Adipocyte (in vitro differentiated cells): ENCODE measurements around the gene OMP.

Experiments used
- DNase-seq: peaks from one replicate; pipeline ENCODE4 v3.0.0-alpha.2; 2015; ENCODE audit warnings: low read depth
- H3K27me3 ChIP-seq: replicated peaks from 2 replicates; pipeline ENCODE4 v1.7.0; 2013; ENCODE audit warnings: mild to moderate bottlenecking, low read length, moderate library complexity; ENCODE audit not compliant: control insufficient read depth, insufficient read depth
- H3K36me3 ChIP-seq: 2 replicates; pipeline ENCODE4 v1.7.0; 2013; ENCODE audit warnings: low read length, mild to moderate bottlenecking, moderate library complexity; ENCODE audit not compliant: control insufficient read depth, insufficient read depth, severe bottlenecking
- H3K4me1 ChIP-seq: 2 replicates; pipeline ENCODE4 v1.7.0; 2013; ENCODE audit warnings: mild to moderate bottlenecking, low read length, moderate library complexity; ENCODE audit not compliant: control insufficient read depth, insufficient read depth
- H3K4me3 ChIP-seq: 2 replicates; pipeline ENCODE4 v1.7.0; 2013; ENCODE audit warnings: mild to moderate bottlenecking, low read length, moderate library complexity
- H3K9ac ChIP-seq: 2 replicates; pipeline ENCODE4 v1.7.0; 2013; ENCODE audit warnings: mild to moderate bottlenecking, low read length, moderate library complexity
- H3K9me3 ChIP-seq: 2 replicates; pipeline ENCODE4 v1.7.0; 2013; ENCODE audit warnings: mild to moderate bottlenecking, low read length, moderate library complexity; ENCODE audit not compliant: control insufficient read depth

Gene OMP

DNA sequence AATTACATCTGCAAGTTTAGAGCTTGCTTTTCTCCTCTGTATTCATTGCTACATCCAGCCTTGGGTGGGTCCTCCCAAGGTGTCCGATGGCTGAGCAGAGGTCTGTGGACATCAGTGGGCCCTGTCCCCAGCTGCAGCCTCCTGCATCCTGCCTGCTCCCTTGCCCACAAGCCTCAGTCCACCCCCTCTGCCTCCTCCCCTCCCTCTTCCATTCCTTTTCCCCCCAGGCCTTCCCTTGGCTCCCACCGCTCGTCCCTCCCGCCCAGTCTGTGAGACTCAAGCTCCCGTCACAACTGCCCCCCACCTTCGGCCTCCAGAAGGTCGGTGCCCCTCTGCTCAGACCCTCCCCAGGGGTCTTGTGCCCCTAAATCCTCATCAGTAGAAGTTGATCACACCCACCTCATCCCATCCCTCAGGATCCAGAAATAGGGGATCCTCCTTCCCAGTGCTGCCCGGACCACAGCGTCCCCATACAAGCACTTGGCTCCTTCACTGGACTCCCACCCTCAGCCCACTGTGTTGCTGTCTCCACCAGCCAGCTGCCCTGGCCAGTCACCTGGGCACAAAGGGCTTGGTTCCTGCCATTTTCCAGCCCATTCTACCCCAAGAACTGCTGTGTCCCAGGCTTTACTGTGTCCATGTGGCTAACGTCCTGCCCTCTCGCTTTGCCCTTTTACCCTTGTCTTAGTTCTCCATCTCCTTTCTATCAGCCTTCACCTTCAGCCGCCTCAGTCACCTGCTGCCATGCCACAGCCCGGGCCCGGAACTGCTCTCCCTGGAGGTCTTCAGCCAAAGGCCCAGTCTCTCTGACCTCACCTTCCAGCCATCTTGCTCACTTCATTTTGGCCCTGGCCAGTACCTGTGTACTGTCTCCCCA lies 2.2 kb upstream of the OMP start:
- no peak overlapping the region for H3K4me3 ChIP-seq
- H3K36me3 ChIP-seq: peaks cover 11% of the 10 kb centered on the region
- peaks cover 9% of the 10 kb centered on the region for H3K4me1 ChIP-seq
- no peaks in the 10 kb centered on the region for H3K27me3 ChIP-seq
- no peaks in the 10 kb centered on the region for H3K9me3 ChIP-seq
- no peak for DNase-seq
- H3K9ac ChIP-seq: no peak overlapping the region

DNA sequence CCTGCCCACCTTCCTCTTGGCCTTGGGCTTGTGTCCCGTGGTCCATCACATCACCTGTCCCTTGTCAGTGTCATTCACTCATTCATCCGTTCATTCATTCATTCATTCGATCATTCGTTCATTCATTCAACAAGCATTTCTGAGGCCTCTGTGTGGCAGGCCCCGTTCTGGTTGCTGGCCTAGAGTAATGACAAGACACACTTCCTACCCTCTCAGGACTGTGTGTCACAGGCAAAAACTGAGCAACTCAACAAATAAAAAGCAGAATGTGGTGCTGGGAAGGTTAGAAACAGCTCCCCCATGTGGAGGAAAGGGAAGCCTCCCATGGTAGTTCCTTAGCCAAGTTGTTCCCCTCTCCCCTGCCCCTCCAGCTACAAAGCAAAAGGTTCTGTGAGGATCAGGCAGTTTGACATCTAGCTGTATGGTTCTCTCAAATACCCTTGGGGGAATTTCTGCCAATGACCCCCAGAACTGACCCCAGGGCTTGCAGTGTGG lies 1.6 kb upstream of the OMP start:
- Histone ChIP-seq H3K9me3 (no peaks in the 10 kb centered on the region), H3K36me3 (peaks cover 11% of the 10 kb centered on the region), H3K27me3 (no peaks in the 10 kb centered on the region), H3K4me1 (peaks cover 9% of the 10 kb centered on the region), H3K4me3 (no peak overlapping the region), H3K9ac (no peak overlapping the region)
- DNase-seq: peak; percentile 37

DNA sequence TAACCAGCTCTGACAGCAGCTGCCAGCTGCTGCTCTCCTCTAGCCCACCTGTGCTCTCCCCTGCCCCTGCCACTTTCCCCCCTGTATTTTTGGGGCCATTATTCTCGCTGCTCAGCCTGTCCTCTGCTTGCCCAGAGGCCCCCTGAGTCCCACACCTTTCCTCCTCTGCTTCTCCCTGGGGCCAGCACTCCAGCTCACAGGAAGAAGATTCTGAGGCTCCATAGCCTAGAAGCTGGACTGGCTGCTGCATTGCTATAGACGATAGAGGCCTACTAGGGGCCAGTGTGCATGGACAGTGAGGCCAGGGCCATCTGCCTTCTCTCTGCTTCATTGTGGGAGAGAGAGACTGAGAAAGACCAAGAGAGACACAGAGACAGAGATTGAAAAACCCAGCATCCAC lies 679 bp downstream of the OMP start:
- Histone ChIP-seq H3K9ac (no peak overlapping the region), H3K4me3 (no peak overlapping the region), H3K4me1 (peaks cover 26% of the 10 kb centered on the region), H3K36me3 (peaks cover 11% of the 10 kb centered on the region), H3K9me3 (no peaks in the 10 kb centered on the region), H3K27me3 (no peaks in the 10 kb centered on the region)
- no peak for DNase-seq

DNA sequence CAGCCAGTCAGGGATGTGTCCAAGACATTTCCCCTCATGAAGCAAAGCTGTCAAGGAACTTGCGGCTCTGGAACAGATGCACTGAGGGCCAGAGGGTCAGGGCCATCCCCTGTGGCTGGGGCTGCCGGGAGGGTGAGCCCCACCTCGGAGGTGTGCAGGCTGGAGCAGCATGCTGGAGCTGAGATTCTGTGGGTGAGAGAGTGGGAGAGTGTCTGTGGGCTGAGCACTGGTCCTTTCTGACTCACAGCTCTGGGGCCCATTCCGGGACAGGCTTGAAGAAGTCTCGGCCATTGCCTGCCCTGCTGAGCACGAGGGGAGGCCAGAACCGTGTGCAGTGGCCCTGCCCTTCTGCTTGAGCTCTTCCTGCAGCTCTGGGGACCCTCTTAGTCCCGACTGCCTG lies 2.1 kb downstream of the OMP start:
- H3K4me3 ChIP-seq: no peak overlapping the region
- H3K36me3 ChIP-seq: peaks cover 11% of the 10 kb centered on the region
- H3K9ac ChIP-seq: no peak overlapping the region
- peaks cover 40% of the 10 kb centered on the region for H3K4me1 ChIP-seq
- H3K9me3 ChIP-seq: no peaks in the 10 kb centered on the region
- no peaks in the 10 kb centered on the region for H3K27me3 ChIP-seq
- DNase-seq: peak; percentile 70

DNA sequence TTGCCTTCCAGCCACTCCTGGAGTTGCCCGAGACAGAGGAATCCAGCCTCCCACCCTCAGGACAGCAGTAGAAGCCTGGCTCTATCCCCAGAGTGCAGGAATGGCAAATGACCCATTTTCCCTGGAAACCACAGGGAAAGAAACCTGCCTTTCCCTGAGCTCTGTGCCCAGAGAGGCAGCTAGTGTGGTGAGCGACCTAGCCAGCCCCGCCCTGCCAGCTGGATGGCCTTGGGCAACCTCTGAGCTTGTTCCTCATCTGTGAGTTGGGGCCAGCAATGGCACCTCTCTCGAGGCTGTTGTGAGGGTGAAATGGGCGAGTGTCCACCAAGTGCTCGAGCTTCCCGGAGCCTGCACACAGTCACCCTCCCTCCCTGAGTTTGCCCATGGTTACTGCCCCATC lies 3.7 kb downstream of the OMP start:
- Histone ChIP-seq H3K9me3 (no peaks in the 10 kb centered on the region), H3K27me3 (no peaks in the 10 kb centered on the region), H3K4me3 (no peak overlapping the region), H3K36me3 (peaks cover 11% of the 10 kb centered on the region), H3K9ac (no peak overlapping the region), H3K4me1 (peaks cover 46% of the 10 kb centered on the region)
- DNase-seq: peak; percentile 15

DNA sequence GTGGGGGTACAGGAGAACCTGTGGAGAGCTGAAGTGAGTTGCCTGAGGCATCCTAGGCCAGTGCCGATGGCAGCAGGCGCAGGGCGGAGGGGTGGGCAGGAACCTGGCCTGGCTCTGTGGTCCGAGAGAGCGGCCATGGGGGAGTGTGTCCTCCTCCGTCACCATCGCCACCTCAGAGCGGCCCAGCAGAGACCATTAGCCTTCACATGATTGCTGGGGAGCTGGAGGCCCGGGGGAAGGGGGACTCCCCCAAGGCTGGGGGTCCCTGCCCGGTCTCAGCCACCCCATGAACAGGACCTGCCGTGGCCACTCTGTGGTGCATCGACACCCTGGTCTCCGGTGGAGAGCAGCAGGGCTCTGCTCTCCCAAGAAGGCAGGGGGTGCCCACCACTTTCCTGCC lies 4.1 kb downstream of the OMP start:
- peaks cover 11% of the 10 kb centered on the region for H3K36me3 ChIP-seq
- no peak overlapping the region for H3K9ac ChIP-seq
- no peaks in the 10 kb centered on the region for H3K9me3 ChIP-seq
- H3K27me3 ChIP-seq: no peaks in the 10 kb centered on the region
- no peak for DNase-seq
- H3K4me1 ChIP-seq: peaks cover 46% of the 10 kb centered on the region
- H3K4me3 ChIP-seq: no peak overlapping the region

DNA sequence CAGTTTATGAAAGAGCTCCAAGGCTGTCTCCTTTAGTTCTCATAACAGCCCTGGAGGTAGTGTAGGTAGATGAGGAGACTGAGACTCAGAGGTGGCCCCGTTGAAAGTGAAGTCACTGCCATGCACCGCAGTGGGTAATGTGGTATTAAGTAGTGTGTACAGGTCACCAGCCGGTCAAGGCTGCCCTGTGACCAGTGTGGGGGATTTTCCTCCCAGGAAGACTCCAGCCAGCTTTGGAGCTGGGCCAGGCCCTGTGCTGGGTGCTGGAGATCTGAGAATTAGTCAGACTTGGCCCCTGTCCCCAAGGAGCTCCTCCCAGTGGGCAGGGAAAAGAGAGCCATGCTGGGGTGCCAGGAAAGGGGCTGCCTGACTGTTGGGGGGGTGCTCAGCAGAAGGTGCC lies 5.3 kb downstream of the OMP start:
- peak; percentile 81 for DNase-seq
- Histone ChIP-seq H3K36me3 (peaks cover 8% of the 10 kb centered on the region), H3K4me3 (no peak overlapping the region), H3K4me1 (peaks cover 46% of the 10 kb centered on the region), H3K27me3 (no peaks in the 10 kb centered on the region), H3K9me3 (no peaks in the 10 kb centered on the region), H3K9ac (no peak overlapping the region)

DNA sequence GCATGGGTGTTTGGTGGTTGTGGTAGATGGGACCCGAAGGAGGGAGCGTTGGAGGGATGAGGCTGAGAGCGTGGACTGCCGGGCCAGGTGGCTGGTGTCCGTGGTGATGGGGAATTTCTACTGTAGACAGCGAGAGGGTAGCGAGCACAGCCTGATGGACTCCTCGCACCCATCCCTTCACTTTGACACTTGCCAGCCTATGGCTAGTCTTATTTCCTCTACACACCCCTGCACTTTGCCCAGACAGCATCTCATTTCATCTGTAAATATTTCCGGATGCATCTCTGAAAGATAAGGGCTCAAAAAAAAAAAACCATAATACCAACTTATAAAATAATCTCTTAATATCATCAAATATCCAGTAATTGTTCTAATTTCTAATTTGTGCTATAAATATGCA lies 5.8 kb downstream of the OMP start:
- no peaks in the 10 kb centered on the region for H3K9me3 ChIP-seq
- no peak overlapping the region for H3K4me3 ChIP-seq
- peaks cover 46% of the 10 kb centered on the region for H3K4me1 ChIP-seq
- H3K27me3 ChIP-seq: no peaks in the 10 kb centered on the region
- no peak for DNase-seq
- H3K9ac ChIP-seq: no peak overlapping the region
- H3K36me3 ChIP-seq: peaks cover 3% of the 10 kb centered on the region

DNA sequence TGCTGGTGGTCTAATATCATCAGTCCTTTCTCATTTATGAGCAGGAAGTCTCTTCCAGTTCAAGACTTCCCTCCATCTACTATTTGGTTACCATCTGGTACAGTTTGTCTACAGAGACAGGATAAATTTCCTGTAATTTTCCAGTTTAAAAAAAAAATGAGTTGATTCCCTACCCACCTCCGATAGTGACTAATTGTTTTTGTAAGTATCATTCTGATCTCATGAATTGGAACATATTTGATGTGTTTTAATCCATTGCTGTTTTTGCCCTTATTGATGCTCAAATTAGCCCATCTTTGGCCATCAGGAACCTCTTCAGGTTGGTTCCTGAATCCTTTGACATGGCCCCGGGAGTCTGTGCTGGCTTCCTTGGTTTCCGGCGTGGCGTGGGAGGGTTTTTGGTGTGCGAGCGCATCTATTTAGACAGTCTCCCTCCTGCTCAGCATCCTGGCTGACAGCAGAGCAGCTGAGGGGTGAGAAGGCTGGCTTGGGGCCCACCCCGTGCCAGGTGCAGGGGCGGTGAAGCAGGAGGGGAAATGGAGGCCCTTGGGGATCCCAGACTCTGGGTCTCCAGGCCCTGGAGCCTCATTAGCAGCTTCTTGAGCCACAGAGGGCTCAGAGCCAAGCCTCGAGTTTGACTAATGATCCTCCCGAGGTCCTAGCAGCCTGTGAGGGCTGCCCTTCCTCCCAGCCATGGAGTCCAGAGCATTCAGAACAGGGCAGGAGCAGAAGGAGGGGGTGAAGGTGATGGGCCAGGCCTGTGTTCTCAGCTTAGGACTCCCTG lies 6.8 kb downstream of the OMP start:
- Histone ChIP-seq H3K27me3 (no peaks in the 10 kb centered on the region), H3K36me3 (peaks cover 3% of the 10 kb centered on the region), H3K4me3 (no peak overlapping the region), H3K9ac (no peak overlapping the region), H3K4me1 (peaks cover 44% of the 10 kb centered on the region), H3K9me3 (no peaks in the 10 kb centered on the region)
- DNase-seq: peak; percentile 18

DNA sequence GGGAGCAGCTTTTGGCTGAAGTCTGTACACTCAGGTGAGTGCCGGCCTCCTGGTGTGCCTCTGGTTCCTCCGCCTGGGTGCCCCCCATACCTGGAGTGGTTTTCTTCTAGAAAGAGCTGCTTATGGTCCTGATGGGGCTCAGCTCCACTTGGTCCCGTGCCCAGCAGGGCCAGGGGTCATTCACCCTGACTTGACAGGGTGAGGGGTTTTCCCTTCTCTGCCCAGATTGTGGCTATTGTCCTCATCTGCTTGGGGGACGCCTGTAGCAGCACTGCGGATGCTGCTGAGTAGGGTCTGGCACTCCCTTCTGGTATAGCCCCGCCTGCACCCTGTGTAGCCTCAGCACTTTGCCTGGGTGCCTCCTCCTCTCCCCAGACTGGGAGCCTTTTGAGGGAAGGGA lies 8.2 kb downstream of the OMP start:
- DNase-seq: no peak
- Histone ChIP-seq H3K9me3 (no peaks in the 10 kb centered on the region), H3K9ac (no peak overlapping the region), H3K4me3 (no peak overlapping the region), H3K4me1 (peaks cover 37% of the 10 kb centered on the region), H3K27me3 (no peaks in the 10 kb centered on the region), H3K36me3 (peaks cover 5% of the 10 kb centered on the region)

DNA sequence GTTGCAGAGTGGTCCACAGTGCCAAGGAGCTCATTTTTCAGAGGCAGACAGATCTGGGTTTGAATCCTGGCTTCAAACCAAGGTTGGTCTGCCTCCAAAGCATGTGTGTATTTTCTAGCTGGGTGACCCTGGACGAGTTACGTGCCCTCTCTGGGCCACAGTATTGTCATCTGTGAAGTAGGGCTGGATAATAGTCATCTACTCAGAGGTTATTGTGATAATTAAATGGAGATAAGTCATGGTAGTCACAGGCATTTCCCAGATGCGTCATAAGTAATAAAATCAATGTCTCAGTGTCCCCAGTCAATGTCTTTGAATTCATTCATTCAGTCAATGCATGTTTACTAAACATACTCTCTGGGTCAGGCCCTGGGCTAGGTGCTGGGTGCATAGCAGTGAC lies 8.6 kb downstream of the OMP start:
- Histone ChIP-seq H3K4me3 (no peak overlapping the region), H3K9me3 (no peaks in the 10 kb centered on the region), H3K4me1 (peaks cover 36% of the 10 kb centered on the region), H3K9ac (no peak overlapping the region), H3K36me3 (peaks cover 9% of the 10 kb centered on the region), H3K27me3 (no peaks in the 10 kb centered on the region)
- no peak for DNase-seq
